Cortex of kidney (tissue), 1 donor: ENCODE data around the gene SYT12.
"Not testable (repeated sequence)": the region's sequence is repeated elsewhere in the genome, so short reads cannot be mapped to it uniquely, and the experiment has no call there.

Source experiments
- DNase-seq: peaks from one replicate; lab custom pipeline; 2025; lab: John Stamatoyannopoulos, UW

The SYT12 gene, protein sequence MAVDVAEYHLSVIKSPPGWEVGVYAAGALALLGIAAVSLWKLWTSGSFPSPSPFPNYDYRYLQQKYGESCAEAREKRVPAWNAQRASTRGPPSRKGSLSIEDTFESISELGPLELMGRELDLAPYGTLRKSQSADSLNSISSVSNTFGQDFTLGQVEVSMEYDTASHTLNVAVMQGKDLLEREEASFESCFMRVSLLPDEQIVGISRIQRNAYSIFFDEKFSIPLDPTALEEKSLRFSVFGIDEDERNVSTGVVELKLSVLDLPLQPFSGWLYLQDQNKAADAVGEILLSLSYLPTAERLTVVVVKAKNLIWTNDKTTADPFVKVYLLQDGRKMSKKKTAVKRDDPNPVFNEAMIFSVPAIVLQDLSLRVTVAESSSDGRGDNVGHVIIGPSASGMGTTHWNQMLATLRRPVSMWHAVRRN

DNA sequence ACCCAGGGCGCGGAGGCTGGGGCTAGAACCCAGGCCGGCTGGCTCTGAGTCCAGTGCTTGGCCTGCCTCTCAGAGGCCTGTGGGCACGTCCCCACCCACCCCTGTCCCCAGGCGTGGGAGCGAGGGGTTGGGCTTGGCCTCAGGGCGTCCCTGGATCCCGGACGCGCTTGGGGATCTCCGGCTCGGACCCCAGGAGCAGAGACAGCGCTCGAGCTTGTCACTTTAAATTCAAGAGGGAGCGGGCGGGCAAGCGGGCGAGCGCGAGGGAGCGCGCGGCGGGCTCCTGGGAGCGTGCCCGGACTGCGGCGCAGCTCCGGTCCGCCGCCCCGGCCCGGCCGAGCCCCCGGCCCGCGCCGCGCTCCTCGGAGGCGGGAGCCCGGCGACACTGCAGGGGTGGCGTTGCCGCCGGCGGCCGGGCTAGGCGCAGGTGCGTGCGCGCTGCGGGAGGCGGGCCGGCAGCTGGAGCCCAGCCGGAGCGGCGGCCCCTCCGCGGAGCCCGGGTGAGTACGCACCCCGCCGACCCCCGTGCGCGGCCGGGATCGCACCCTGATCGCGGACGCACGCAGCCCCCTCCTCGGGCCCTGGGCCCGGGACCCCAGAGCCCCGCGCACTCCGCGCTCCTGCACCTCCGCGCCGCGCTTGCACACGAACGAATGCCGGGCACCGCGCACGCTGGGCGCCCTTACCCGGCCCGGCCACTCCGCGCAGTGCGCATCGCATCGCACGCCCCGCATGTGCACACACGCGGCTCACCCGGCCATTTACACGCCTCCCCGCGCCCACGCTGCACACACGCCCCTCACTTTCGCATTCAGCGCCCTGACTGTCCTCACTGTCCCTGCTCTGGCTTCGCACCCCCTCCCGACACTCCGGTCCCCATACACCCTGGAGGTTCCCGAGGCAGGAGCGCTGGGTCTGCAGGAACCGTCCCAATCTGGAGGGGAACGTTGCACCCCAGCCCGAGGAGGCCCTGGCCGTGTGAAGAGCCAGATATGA, at the start of gene SYT12:
SYT12 (plus strand) TSS at position 174 of the 996 bp plus-strand sequence. CDS start 7,011 bp downstream, outside the sequence.
- no peak for DNase-seq

DNA sequence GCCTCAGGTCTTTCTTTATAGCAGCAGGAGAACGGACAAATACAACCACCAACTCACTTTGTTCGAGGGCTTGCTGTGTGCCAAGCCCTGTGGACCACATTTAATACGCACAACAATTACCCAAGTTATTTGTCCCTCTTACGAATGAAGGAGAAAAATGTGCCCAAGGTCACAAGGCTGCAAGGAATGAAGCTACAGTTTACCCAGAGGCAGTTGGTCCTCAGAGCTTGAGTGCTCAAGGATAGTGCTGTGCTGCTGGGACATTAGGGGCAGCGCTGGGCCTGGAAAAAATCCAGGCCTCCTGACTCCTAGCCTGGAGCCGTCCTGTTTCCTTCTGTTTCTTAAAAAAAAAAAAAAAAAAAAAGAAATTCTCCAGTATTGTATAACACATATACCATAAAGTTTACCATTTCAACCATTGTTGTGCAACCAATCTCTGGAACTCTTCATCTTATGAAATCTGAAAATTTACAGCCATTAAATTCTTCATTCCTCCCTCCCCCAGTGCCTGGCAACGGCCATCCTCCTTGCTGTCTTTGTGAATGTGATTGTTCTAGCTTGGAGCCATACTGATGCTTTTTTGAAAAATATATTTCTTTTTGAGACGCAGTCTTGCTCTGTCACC, 48.9 kb upstream of the SYT12 start:
- DNase-seq: no peak

DNA sequence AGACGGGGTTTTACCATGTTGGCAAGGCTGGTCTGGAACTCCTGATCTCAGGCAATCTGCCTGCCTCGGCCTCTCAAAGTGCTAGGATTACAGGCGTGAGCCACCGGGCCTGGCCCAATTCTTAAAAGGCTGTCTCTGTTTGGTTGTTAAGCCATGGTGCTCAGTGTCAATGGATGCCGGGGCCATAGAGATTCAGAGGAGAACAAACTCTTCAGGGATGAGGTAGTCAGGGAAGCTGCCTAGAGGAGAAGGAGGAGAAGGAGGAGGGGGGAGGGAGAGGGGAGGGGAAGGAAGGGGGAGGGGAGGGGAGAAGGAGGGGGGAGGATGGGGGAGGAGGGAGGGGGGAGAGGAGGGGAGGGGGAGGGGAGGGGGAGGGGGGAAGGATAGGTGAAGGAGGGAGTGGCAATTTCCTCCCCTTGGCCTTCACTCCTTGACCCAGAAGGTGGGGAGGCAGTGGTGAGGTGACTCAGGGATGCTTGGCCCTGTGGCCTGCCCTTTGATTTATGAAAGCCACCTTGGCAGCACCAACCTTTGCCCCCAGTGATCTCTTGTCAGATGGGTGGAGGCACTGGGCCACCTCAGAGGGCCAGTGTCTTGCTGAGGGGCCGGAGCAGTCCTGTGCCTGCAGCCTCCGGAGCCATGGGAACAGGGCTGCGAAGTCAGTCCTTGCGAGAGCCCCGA, 48.1 kb upstream of the SYT12 start, which contains the start of gene C11orf86:
C11orf86 (plus strand) TSS at position 581 of the 681 bp plus-strand sequence; CDS start at position 640, 59 bp downstream.
- DNase-seq: no peak

DNA sequence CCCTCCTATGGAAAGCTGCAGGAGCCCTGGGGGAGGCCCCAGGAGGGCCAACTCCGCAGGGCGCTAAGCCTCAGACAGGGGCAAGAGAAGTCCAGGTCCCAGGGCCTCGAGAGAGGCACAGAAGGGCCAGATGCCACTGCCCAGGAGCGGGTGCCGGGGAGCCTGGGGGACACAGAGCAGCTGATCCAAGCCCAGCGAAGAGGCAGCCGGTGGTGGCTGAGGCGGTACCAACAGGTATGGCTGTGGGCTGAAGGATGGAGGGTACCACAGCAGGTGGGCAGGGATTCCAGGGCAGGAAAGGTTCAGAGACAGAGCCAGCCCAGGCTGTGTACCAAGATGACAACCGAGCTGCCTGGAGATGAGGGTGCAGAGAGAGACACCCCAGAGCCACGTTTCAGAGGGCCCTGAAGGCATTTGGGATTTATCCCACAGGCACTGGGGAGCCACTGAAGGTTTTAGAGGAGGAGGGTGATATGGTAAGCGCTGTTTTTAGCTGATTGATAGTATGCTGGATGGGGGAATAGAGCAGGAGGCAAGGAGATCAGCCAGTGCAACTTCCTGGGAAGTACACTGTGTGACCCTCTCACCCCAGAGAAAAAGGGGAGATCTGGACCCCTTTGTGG, 47.4 kb upstream of the SYT12 start:
- DNase-seq: no peak

DNA sequence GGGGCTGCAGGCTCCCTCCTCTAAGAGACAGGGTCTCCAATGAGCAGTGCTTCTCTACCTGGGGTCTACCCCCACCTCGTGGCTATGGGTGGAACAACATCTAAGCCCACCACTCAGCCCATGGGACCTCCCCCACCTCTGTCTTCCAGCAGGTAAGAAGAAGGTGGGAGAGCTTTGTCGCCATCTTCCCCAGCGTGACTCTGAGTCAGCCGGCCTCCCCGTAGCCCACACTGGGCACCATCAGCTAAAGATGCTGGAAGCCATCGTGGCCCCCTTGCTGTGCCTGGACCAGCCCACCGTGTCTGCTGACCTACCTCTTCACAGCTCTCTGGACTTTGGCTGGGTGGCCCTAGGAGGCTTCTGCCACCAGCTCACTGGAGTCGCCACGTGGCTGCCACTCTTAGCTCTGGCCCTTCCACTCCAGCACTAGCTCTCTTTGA, 46.9 kb upstream of the SYT12 start:
- no peak for DNase-seq

DNA sequence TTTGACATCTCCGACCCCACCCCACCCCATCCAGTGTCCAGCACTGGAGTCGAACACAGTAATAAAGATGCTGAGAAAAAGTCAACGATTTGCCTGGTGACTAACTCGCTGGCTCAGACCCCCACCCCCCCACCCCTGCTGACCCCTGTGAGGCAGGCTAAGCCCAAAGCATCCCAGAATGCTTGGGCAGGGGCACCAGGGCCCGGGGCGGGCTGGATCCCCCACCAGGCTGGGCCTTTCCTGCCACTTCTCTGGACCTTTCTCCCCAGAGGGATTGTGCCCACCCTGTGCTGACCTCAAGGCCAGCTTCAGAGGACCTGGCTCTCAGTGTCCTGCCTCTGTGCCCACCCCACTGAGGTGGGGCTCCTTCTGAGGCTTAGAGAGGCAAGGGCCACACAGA, 46.0 kb upstream of the SYT12 start:
- DNase-seq: no peak

DNA sequence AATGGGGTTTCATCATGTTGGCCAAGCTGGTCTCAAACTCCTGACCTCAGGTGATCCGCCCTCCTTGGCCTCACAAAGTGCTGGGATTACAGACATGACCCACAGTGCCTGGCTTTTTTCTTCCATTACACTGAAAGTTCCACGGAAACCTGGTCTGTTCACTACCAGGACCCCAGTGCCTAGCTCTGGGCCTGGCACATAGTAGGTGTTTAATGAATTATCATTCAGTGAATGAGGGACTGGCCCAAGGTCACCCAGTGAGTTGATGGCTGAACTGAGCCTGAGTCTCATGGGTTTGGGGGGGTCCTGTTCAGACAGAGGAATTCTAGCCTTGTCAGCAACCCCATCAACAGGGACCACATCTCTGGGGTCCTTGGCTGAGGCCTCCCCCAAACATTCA, 44.7 kb upstream of the SYT12 start:
- no peak for DNase-seq

DNA sequence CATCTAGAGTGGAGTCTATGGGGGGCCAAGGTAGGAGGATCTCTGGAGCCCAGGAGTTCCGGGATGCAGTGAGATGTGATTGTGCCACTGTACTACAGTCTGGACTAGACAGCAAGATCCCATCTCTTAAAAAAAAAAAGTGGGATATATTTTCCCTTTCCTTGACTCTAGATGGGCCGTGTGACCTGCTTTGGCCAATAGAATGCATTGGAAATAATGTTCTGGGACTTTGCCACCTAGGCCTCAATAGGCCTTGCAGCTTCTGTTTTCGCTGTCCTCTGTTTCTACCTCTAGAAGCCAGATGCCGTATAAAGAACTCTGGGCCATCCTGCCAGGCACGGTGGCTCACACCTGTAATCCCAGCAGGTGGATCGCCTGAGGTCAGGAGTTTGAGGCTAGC, 44.2 kb upstream of the SYT12 start:
- DNase-seq: no peak

DNA sequence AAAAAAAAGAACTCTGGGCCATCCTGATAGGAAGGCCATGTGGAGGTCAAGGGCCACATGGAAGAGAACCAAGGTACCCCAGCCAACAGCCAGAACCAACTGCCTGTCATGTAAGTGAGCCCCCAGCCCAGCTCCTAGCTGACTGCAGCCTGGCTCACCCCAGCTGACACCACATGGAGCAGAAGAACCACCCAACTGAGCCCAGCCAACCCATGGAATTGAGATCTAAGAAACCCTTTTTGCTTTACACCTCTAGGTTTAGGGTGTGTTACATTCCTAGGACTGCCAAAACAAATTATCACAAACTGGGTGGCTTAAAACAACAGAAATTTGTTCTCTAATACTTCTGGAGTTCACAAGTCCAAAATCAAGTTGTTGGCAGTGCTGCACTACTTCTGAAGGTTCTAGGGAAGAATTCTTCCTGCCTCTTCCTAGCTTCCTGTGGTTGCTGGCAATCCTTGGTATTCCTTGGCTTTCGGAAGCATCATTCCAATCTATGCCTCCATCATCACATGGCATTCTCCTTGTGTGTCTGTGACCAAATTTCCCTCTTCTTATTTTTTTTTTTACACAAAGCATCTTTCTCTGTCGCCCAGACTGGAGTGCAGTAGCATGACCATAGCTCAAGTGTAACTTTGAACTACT, 43.5 kb upstream of the SYT12 start:
- DNase-seq: no peak

DNA sequence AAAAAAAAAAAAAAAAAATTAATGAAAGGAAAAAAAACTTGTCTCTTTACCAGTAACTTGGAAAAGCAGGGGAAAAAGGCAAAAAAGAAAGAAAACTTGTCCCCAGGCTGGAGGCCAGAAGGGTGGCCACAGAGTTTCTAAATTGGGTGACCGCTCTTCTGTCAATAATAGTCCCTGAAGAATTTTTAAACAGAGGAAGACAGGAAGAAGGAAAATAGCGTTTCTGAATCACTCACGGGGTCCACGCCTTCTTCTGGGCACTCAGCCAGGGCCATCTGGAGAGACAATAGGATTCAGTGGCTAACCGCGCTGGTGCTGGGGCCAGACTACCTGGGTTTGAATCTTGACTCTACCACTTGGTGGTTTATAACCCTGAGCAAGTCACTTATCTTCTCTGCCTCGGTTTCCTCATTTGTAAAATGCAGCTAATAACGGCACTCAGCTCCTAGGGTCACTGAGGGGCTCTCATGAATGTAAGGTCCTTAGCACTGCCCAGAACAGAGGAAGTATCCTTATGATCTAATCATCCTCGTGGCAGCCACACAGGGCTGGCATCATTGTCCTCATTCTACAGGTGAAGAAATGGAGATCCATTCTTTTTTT, 40.9 kb upstream of the SYT12 start:
- DNase-seq: no peak

DNA sequence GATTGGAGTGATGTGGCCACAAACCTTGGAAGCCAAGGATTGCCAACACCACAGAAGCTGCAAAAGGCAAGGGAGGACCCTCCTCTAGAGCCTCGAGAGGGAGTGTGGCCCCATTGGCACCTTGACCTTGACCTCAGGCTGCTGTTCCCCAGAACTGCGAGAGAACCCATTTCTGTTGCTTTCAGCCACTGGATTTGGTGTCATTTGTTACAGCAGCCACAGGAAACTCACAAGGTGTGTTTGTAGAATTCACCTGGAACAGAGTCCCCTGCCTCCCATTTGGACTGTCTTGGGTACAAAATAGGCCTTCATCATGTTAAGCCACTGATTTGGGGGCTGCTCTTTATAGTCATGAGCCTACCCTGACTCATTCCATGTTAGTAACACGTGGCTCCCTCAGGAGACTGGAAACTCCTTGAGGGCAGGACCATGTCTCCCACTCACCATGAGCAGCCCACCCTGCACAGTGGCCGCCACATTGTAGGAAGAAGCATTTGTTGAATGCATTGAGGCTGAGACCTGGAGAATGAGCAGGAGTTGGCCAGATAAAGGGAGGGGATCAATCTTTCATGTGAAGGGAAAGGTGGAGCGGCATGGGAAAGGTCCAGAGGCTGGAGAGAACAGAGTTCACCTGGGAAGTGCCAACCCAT, 39.5 kb upstream of the SYT12 start:
- DNase-seq: no peak

DNA sequence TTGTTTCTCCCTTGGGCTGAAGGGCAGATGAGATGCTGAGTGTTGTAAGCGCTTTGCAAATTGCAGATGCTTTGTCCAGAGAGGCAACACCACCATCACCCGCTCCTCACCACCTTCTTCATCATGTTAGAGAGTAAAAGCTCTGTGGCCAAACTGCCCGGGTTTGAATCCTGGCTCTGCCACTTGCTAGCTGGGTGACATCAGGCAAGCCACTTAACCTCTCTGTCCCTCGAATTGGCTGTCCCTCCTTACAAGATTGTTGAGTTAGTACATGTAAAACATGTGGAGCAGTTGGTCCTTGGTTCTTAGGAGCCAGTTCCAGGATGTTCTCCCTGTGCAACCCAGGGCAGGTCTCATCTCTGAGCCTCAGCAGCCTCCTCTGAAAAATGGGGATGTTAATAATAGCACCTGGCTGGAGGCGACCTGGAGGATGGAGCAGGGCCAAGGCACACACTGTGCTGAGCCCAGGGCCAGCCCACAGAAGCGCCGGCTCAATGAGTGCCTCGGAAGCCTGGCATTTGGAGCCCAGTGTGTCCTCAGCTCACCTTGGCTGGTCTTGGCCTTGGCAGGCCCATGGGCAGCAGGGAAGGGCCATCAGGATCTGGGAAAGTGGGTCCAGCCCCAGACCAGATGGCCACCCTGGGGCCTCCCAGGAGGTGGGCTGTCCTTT, 37.3 kb upstream of the SYT12 start:
- no peak for DNase-seq

DNA sequence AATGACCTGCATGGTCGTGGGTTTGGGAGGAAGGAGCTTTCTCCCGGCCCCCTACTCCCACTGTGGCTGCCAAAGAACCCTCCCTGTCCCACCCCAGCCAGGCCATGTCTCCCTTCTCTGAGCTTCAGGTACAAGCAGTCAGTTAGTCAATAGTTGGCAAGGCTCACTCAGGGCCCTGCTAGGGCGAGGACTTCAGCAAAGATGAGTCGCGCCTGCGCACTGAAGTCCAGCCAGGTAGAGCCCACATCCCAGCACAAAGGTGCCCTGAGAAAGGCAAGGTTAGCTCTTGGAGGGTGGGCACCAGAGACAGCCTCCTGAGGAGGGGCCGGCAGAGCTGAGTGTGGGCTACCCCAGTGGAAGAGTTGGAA, 36.8 kb upstream of the SYT12 start:
- DNase-seq: no peak

DNA sequence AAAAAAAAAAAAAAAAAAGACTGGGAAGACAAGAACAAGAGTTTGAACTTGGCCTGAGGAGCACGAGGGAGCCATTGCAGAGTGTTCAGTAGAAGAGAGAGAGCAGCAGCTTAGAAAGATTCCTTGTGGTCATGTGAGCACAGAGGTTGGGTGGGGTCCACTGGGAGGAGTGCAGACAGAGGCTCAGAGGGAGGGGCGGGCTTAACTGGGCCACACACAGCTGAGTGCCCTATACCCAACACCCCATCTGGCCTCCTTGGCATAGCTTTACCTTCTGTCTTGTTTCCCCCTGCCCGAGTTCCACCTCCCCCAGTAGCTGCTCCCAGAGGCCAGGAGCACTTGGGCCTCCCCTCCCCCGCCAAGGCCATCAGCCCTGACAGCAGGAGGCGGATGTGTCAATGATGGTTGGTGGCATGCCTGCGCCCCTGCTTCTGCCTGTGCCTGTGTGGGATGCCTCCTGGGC, 35.7 kb upstream of the SYT12 start:
- no peak for DNase-seq

DNA sequence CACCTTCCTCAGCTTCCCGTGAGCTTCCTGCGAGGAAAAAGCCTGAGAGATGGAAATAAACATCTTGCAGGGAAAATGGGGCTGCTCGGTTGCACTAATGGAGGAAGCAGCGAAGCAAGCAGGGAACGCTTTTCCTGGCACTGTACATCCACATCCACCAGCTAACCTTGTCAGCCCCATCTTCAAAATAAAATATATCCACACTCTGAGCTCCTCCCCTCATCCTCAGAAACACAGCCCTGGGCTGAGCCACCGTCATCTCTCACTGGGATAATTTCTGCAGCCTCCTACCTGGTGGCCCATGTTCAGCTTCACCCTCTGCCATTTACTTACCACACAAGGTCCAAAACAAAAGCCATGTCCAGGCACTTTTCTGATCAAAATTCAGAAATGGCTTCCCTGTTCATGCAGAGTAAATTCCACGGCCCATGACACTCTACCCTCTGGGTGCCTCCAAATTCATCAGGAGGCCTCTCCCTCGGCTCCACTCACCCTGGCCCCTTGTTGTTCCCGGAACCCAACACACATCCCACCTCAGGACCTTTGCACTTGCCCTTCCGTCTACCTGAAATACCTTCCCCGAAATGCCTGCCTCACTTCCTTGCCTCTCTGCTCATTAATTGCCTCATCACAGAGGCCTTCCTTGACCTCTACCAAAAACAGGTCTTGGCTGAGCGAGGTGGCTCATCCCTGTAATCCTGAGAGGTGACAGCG, 34.9 kb upstream of the SYT12 start:
- DNase-seq: no peak

DNA sequence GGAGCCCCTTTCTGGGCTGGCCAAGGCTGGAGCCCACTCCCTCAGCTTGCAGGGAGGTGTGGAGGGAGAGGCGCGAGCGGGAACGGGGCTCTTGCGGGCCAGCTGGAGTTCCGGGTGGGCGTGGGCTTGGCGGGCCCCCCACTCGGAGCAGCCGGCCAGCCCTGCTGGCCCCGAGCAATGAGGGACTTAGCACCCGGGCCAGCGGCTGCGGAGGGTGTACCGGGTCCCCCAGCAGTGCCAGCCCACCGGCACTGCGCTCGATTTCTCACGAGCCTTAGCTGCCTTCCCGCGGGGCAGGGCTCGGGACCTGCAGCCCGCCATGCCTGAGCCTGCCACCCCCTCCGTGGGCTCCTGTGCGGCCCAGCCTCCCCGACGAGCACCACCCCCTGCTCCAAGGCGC, 34.2 kb upstream of the SYT12 start:
- DNase-seq: not testable (repeated sequence)

DNA sequence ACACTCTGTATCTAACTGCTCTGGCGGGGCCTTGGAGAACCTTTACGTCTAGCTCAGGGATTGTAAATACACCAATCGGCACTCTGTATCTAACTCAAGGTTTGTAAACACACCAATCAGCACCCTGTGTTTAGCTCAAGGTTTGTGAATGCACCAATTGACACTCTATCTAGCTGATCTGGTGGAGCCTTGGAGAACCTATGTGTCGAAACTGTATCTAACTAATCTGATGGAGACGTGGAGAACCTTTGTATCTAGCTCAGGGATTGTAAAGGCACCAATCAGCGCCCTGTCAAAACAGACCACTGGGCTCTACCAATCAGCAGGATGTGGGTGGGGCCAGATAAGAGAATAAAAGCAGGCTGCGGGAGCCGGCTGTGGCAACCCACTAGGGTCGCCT, 33.6 kb upstream of the SYT12 start:
- DNase-seq: not testable (repeated sequence)

DNA sequence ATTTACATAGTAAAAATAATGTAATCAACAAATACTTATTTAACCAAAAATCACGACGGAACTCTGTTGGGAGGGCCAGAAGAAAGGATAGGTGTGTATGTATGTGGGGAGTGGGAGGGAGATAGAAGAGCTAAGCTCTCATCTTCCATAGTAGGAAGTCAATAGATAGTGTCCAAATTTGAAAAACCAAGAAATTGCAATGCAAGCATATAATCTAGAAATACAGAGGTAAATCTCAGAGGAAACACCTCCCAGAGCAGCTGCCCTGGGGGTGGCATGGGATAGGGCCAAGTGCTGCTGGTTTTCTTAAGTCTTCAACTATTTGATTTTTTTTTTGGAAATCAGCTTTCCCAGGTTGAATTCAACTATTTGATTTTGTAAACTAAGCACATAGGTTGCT, 30.9 kb upstream of the SYT12 start:
- DNase-seq: no peak
